Mucosa of gallbladder (tissue), 1 donor: Measurements from ENCODE around the gene OBP2B. TPM values are rescaled to one million over a fixed set of nuclear protein-coding genes. Genes with fewer than 3 reads are reported as not detected.
"Not testable (repeated sequence)": the region's sequence is repeated elsewhere in the genome, so short reads cannot be mapped to it uniquely, and the experiment has no call there.

Experiments used
- DNase-seq: peaks from one replicate; pipeline ENCODE4 v3.0.0-alpha.2; 2020; ENCODE audit warnings: low spot score
- total RNA-seq: library from RNA; stranded (reverse); gene quantifications from one replicate; pipeline ENCODE4 v1.2.1, GENCODE V29; 2021
- donor health status: DM: no; HTN: no; CAD: no.

The OBP2B gene
- total RNA-seq, 1 donor from 2014 or later, result not detected

GRCh38 chr9:133223159-133223756 lies 14.2 kb upstream of the OBP2B start:
- DNase-seq, result not testable (repeated sequence)

- not testable (repeated sequence) for DNase-seq
These were observed 12.9 kb upstream of the OBP2B start for GRCh38 chr9:133221994-133222393.

- DNase-seq, result no peak
These were observed 12.2 kb upstream of the OBP2B start for GRCh38 chr9:133221177-133221809.

- not testable (repeated sequence) for DNase-seq
These were observed 9.3 kb upstream of the OBP2B start for GRCh38 chr9:133218049-133218975.

- DNase-seq, result not testable (repeated sequence)
These were observed 8.4 kb upstream of the OBP2B start for GRCh38 chr9:133217333-133217988.

- DNase-seq, result not testable (repeated sequence)
These were observed 5.2 kb upstream of the OBP2B start for GRCh38 chr9:133214276-133214675.

GRCh38 chr9:133210609-133211008 lies 1.6 kb upstream of the OBP2B start:
- no peak for DNase-seq

- DNase-seq, result no peak
These were observed 1.1 kb upstream of the OBP2B start for GRCh38 chr9:133210202-133210532.

- DNase-seq, result not testable (repeated sequence)
These were observed 514 bp upstream of the OBP2B start for GRCh38 chr9:133209327-133210201.

- not testable (repeated sequence) for DNase-seq
These were observed 725 bp downstream of the OBP2B start for GRCh38 chr9:133208171-133208879.

GRCh38 chr9:133207540-133208170 lies 1.4 kb downstream of the OBP2B start:
- DNase-seq, result no peak

GRCh38 chr9:133207021-133207531 lies 2.0 kb downstream of the OBP2B start:
- DNase-seq, result no peak

- no peak for DNase-seq
These were observed 2.8 kb downstream of the OBP2B start for GRCh38 chr9:133205996-133206931.

GRCh38 chr9:133205481-133205887 lies 3.6 kb downstream of the OBP2B start:
- not testable (repeated sequence) for DNase-seq

- DNase-seq, result no peak
These were observed 4.1 kb downstream of the OBP2B start for GRCh38 chr9:133204993-133205336.

GRCh38 chr9:133204335-133204992 lies 4.6 kb downstream of the OBP2B start:
- DNase-seq, result no peak

GRCh38 chr9:133203506-133204075 lies 5.5 kb downstream of the OBP2B start:
- no peak for DNase-seq
